ENCODE data around the gene TMEM198.

The TMEM198 gene

GRCh38 chr2:219557320-219557719 lies 13.5 kb downstream of the TMEM198 start:
- TF ChIP-seq ESRRG (CRISPR knock-in tag; IDR thresholded peaks at IDR 0.05), result no peak
- TF ChIP-seq PPARA (CRISPR knock-in tag; IDR thresholded peaks at IDR 0.05; ENCODE audit: borderline replicate concordance), result no peak
- TF ChIP-seq SNAI2 (CRISPR knock-in tag; IDR thresholded peaks at IDR 0.05), result no peak
- no peak for TF ChIP-seq CSRNP3 (CRISPR knock-in tag; IDR thresholded peaks at IDR 0.05)
- no peak for TF ChIP-seq BACH2 (CRISPR knock-in tag; IDR thresholded peaks at IDR 0.05; ENCODE audit: borderline replicate concordance)
- TF ChIP-seq CREB5 (CRISPR knock-in tag; IDR thresholded peaks at IDR 0.05; ENCODE audit: low read depth), result no peak
- no peak for TF ChIP-seq ZNF565 (CRISPR knock-in tag; conservative IDR thresholded peaks at IDR 0.05; ENCODE audit: low read depth)
- no peak for TF ChIP-seq CSDC2 (CRISPR knock-in tag; IDR thresholded peaks at IDR 0.05)
- no peak for TF ChIP-seq TSHZ2 (CRISPR knock-in tag; IDR thresholded peaks at IDR 0.05)
- TF ChIP-seq GLIS3 (CRISPR knock-in tag; IDR thresholded peaks at IDR 0.05), result no peak
- no peak for TF ChIP-seq OSR1 (CRISPR knock-in tag; IDR thresholded peaks at IDR 0.05)
- no peak for TF ChIP-seq ISL1 (CRISPR knock-in tag; IDR thresholded peaks at IDR 0.05)
- no peak for TF ChIP-seq RARB (CRISPR knock-in tag; IDR thresholded peaks at IDR 0.05)
- TF ChIP-seq ZFP30 (CRISPR knock-in tag; IDR thresholded peaks at IDR 0.05), result no peak
- TF ChIP-seq PATZ1 (CRISPR knock-in tag; IDR thresholded peaks at IDR 0.05; ENCODE audit: borderline replicate concordance), result no peak
- no peak for TF ChIP-seq ZNF8 (CRISPR knock-in tag; IDR thresholded peaks at IDR 0.05)
- ATAC-seq, result no peak

GRCh38 chr2:219557791-219558785 lies 14.3 kb downstream of the TMEM198 start:
- no peak for TF ChIP-seq ARNTL (CRISPR knock-in tag; IDR thresholded peaks at IDR 0.05; ENCODE audit: borderline replicate concordance, low read depth)
- no peak for TF ChIP-seq PATZ1 (CRISPR knock-in tag; IDR thresholded peaks at IDR 0.05; ENCODE audit: borderline replicate concordance)
- TF ChIP-seq POU6F1 (CRISPR knock-in tag; IDR thresholded peaks at IDR 0.05; ENCODE audit: borderline replicate concordance, low read depth), result no peak
- TF ChIP-seq RARB (CRISPR knock-in tag; IDR thresholded peaks at IDR 0.05), result no peak
- TF ChIP-seq PPARA (CRISPR knock-in tag; IDR thresholded peaks at IDR 0.05; ENCODE audit: borderline replicate concordance), result no peak
- no peak for TF ChIP-seq TSHZ2 (CRISPR knock-in tag; IDR thresholded peaks at IDR 0.05)
- no peak for TF ChIP-seq CREB5 (CRISPR knock-in tag; IDR thresholded peaks at IDR 0.05; ENCODE audit: low read depth)
- TF ChIP-seq BACH2 (CRISPR knock-in tag; IDR thresholded peaks at IDR 0.05; ENCODE audit: borderline replicate concordance), result no peak
- TF ChIP-seq ZNF70 (CRISPR knock-in tag; IDR thresholded peaks at IDR 0.05), result no peak
- TF ChIP-seq TOX (CRISPR knock-in tag; IDR thresholded peaks at IDR 0.05; ENCODE audit: borderline replicate concordance), result no peak
- no peak for ATAC-seq
